PC-3 (cell line): ENCODE data around the gene DHX30. TPM values are rescaled to one million over a fixed set of nuclear protein-coding genes. Genes with fewer than 3 reads are reported as not detected.

Experiments used
- ATAC-seq: fragments of 200-7000 bp; cut with Tn5 transposase; 2 replicates; pipeline ENCODE4 v1.9.1; 2020; ENCODE audit warnings: mild to moderate bottlenecking, moderate library complexity
- BruUV-seq: library from RNA; stranded (reverse); fragments of 400-500 nt; replicated peaks from 2 replicates; lab custom pipeline; 2021; lab: Mats Ljungman, UMichigan
- CTCF ChIA-PET: fragments of 300-600 bp; sonication (Branson Sonifier 250); formaldehyde crosslinking; loops from one replicate; lab custom pipeline; 2022; ENCODE audit warnings: antibody characterized with exemption; lab: Charles Lee
- POLR2A ChIA-PET: fragments of 300-600 bp; sonication (Branson Sonifier 250); formaldehyde crosslinking; loops from one replicate; lab custom pipeline; 2022; ENCODE audit warnings: antibody characterized with exemption; ENCODE audit not compliant: unreplicated experiment; lab: Charles Lee
- DNase-seq: peaks from one replicate; pipeline ENCODE4 v3.0.0-alpha.2; 2015
- H2AFZ ChIP-seq: fragments of 300-600 bp; sonication (generic); 2 replicates; pipeline ENCODE4 v1.6.0; 2016; ENCODE audit warnings: antibody characterized with exemption, low read length
- H3F3A ChIP-seq: fragments of 300-600 bp; sonication (generic); one replicate; pipeline ENCODE4 v1.6.0; 2017; ENCODE audit warnings: antibody characterized with exemption, low read length, control low read depth, mild to moderate bottlenecking; ENCODE audit not compliant: unreplicated experiment
- H3K27ac ChIP-seq: fragments of 300-600 bp; sonication (generic); 2 replicates; pipeline ENCODE4 v1.5.1; 2016; ENCODE audit warnings: mild to moderate bottlenecking, low read length
- H3K27me3 ChIP-seq: fragments of 300-600 bp; sonication (generic); 2 replicates; pipeline ENCODE4 v1.6.1; 2016; ENCODE audit warnings: low read length, mixed read lengths
- H3K36me3 ChIP-seq: fragments of 300-600 bp; sonication (generic); 2 replicates; pipeline ENCODE4 v1.6.1; 2016; ENCODE audit warnings: low read depth, mixed run types, low read length, mixed read lengths
- H3K4me1 ChIP-seq: fragments of 300-600 bp; sonication (generic); 2 replicates; pipeline ENCODE4 v1.5.1; 2016; ENCODE audit warnings: low read length; ENCODE audit not compliant: insufficient read depth
- H3K4me2 ChIP-seq: fragments of 300-600 bp; sonication (generic); 2 replicates; pipeline ENCODE4 v1.6.0; 2016; ENCODE audit warnings: low read length
- H3K4me3 ChIP-seq: fragments of 300-600 bp; sonication (generic); 2 replicates; pipeline ENCODE4 v1.5.1; 2016; ENCODE audit warnings: mild to moderate bottlenecking, low read length, mixed read lengths
- H3K79me2 ChIP-seq: fragments of 300-600 bp; sonication (generic); 2 replicates; pipeline ENCODE4 v1.6.1; 2017; ENCODE audit warnings: low read length, mixed read lengths
- H3K9ac ChIP-seq: fragments of 300-600 bp; sonication (generic); 2 replicates; pipeline ENCODE4 v1.6.0; 2016; ENCODE audit warnings: mild to moderate bottlenecking, low read length
- H3K9me2 ChIP-seq: fragments of 300-600 bp; sonication (generic); replicated peaks from 2 replicates; pipeline ENCODE4 v1.6.1; 2016; ENCODE audit warnings: mixed run types, low read length, mixed read lengths
- H3K9me3 ChIP-seq: fragments of 300-600 bp; sonication (generic); 2 replicates; pipeline ENCODE4 v1.6.1; 2016; ENCODE audit warnings: low read length, mixed read lengths
- H4K20me1 ChIP-seq: fragments of 300-600 bp; sonication (generic); 2 replicates; pipeline ENCODE4 v1.6.1; 2016; ENCODE audit warnings: low read length, mixed read lengths
- EZH2 ChIP-seq: fragments of 300-600 bp; sonication (generic); IDR thresholded peaks from one replicate; pipeline ENCODE4 v1.6.1; 2017; ENCODE audit warnings: antibody characterized with exemption, mild to moderate bottlenecking, low read length; ENCODE audit not compliant: unreplicated experiment
- EZH2phosphoT487 ChIP-seq: fragments of 300-600 bp; sonication (generic); IDR thresholded peaks from 2 replicates; pipeline ENCODE4 v1.6.1; 2018; ENCODE audit warnings: mild to moderate bottlenecking, antibody characterized with exemption, low read length, borderline replicate concordance
- intact Hi-C: fragments of 100-400 bp; cut with micrococcal nuclease; formaldehyde crosslinking; loops from 2 replicates; pipeline ENCODE4 v1.9.0; 2023
- total RNA-seq: library from RNA; depleted of rRNA; stranded (reverse); fragments of >200 nt; gene quantifications from 2 replicates; pipeline ENCODE4 v1.2.3, GENCODE V29; 2014
- TF ChIP-seq, protein P1 (sequence below): fragments of 300-600 bp; sonication (generic); conservative IDR thresholded peaks from 2 replicates; pipeline ENCODE4 v1.5.1; 2017; ENCODE audit warnings: antibody characterized with exemption, low read depth, mild to moderate bottlenecking, low read length

The DHX30 gene
- total RNA-seq, 1 experiment from 2014 or later, result 152 TPM

DNA sequence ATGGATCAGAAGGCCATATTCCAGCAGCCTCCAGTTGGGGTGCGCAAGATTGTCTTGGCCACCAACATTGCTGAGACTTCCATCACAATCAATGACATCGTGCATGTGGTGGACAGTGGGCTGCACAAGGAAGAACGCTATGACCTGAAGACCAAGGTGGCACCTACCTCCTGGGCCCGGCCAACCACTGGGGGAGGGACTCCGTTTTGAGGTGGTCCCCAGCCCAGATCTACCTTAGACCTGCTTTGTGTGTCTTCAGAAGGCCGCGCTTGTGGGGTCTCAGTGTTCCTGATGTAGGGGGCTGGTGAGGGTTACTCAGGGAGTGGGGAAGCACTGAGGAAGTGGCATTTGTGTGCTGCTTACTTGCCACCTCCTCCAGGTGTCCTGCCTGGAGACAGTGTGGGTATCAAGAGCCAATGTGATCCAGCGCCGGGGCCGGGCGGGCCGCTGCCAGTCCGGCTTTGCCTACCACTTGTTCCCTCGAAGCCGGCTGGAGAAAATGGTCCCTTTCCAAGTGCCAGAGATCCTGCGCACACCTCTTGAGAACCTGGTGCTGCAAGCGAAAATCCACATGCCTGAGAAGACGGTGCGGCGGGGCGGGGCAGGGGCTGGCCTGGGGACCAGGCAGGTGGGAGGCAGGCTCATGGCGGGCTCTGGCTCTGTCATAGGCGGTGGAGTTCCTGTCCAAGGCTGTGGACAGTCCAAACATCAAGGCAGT is 45.0 kb downstream of the DHX30 start:
- BruUV-seq, result no TSS peak
- no peak overlapping the region for H2AFZ ChIP-seq

DNA sequence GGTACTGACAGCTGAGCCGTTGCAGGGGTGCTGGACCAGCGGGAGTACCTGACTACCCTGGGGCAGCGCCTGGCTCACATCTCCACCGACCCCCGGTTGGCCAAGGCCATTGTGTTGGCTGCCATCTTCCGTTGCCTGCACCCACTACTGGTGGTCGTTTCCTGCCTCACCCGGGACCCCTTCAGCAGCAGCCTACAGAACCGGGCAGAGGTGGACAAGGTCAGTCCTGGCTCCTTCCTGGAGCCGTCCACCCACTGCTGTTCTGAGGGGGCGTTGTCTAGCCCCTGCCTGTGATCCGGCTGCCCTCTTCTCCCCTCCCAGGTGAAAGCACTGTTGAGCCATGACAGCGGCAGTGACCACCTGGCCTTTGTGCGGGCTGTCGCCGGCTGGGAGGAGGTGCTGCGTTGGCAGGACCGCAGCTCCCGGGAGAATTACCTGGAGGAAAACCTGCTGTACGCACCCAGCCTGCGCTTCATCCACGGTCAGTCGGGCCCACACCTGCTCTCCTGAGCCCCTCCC is 45.7 kb downstream of the DHX30 start:
- Histone ChIP-seq H2AFZ (no peak overlapping the region), H3K79me2 (no peaks in the 10 kb centered on the region), H3K27me3 (no peaks in the 10 kb centered on the region), H3K27ac (no peak overlapping the region), H3K4me3 (no peak overlapping the region), H3K36me3 (peaks cover 49% of the 10 kb centered on the region), H3K4me1 (no peaks in the 10 kb centered on the region), H4K20me1 (no peaks in the 10 kb centered on the region), H3K4me2 (no peak overlapping the region), H3K9me3 (no peaks in the 10 kb centered on the region), H3F3A (peaks cover 4% of the 10 kb centered on the region), H3K9ac (no peak overlapping the region), H3K9me2 (no peaks in the 10 kb centered on the region)
- POLR2A ChIA-PET, result interaction anchor here (0.6 kb wide), 1 partner anchor 79 kb away, joined by 5 read pairs; no protein-coding TSS in a partner anchor
- DNase-seq, result no peak
- ATAC-seq, result no peak
- CTCF ChIA-PET, result interaction anchor here (0.6 kb wide), 1 partner anchor 136 kb away, joined by 5 read pairs; no protein-coding TSS in a partner anchor
- TF ChIP-seq EZH2 (no peak), EZH2phosphoT487 (no peak)
- TF ChIP-seq, protein P1, sequence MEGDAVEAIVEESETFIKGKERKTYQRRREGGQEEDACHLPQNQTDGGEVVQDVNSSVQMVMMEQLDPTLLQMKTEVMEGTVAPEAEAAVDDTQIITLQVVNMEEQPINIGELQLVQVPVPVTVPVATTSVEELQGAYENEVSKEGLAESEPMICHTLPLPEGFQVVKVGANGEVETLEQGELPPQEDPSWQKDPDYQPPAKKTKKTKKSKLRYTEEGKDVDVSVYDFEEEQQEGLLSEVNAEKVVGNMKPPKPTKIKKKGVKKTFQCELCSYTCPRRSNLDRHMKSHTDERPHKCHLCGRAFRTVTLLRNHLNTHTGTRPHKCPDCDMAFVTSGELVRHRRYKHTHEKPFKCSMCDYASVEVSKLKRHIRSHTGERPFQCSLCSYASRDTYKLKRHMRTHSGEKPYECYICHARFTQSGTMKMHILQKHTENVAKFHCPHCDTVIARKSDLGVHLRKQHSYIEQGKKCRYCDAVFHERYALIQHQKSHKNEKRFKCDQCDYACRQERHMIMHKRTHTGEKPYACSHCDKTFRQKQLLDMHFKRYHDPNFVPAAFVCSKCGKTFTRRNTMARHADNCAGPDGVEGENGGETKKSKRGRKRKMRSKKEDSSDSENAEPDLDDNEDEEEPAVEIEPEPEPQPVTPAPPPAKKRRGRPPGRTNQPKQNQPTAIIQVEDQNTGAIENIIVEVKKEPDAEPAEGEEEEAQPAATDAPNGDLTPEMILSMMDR, result no peak
- intact Hi-C loops, result no loop called here
- TSS peak; percentile 10 for BruUV-seq

More for the DNA sequence above, 45.0 kb downstream of the DHX30 start:
- no peak for ATAC-seq
- no peaks in the 10 kb centered on the region for H4K20me1 ChIP-seq
- H3K9me2 ChIP-seq, result no peaks in the 10 kb centered on the region
- H3K4me1 ChIP-seq, result no peaks in the 10 kb centered on the region
- TF ChIP-seq EZH2phosphoT487 (no peak), EZH2 (no peak)
- TF ChIP-seq, protein P1, result no peak
- peaks cover 4% of the 10 kb centered on the region for H3F3A ChIP-seq
- H3K4me3 ChIP-seq, result no peak overlapping the region
- H3K4me2 ChIP-seq, result no peak overlapping the region
- no peaks in the 10 kb centered on the region for H3K79me2 ChIP-seq
- H3K9ac ChIP-seq, result no peak overlapping the region
- H3K27me3 ChIP-seq, result no peaks in the 10 kb centered on the region
- CTCF ChIA-PET, result no interaction called here
- DNase-seq, result no peak
- POLR2A ChIA-PET, result interaction anchor here (0.6 kb wide), 1 partner anchor 80 kb away, joined by 5 read pairs; no protein-coding TSS in a partner anchor
- H3K9me3 ChIP-seq, result no peaks in the 10 kb centered on the region
- no peak overlapping the region for H3K27ac ChIP-seq
- H3K36me3 ChIP-seq, result peaks cover 56% of the 10 kb centered on the region
- intact Hi-C loops, result no loop called here
